Stimulated activated CD4-positive, alpha-beta T cell treated with anti-CD3 and anti-CD28 coated beads, Interleukin-1b, Interleukin-23, amount 100 ng/mL, for 1 hour (primary cell): Measurements from ENCODE around the gene LIPC.

Experiments used
- DNase-seq, 2 donors: peaks; one replicate each; pipeline ENCODE4 v3.0.0-alpha.2; 2020; ENCODE audit warnings: low read depth in 2 of 2

The LIPC gene

GRCh38 chr15:58475573-58476524 lies 44.1 kb downstream of the LIPC start:
- DNase-seq = no peak

GRCh38 chr15:58476525-58477162 lies 44.9 kb downstream of the LIPC start:
- no peak for DNase-seq

- DNase-seq = no peak
Measured at GRCh38 chr15:58477170-58477569, 45.4 kb downstream of the LIPC start.

GRCh38 chr15:58478035-58478434 lies 46.2 kb downstream of the LIPC start:
- no peak for DNase-seq

- DNase-seq = no peak
Measured at GRCh38 chr15:58478579-58478978, 46.8 kb downstream of the LIPC start.

- DNase-seq = no peak
Measured at GRCh38 chr15:58479941-58480340, 48.1 kb downstream of the LIPC start.

- DNase-seq = no peak
Measured at GRCh38 chr15:58483376-58483775, 51.6 kb downstream of the LIPC start.

- DNase-seq = no peak
Measured at GRCh38 chr15:58484791-58485600, 53.2 kb downstream of the LIPC start.

GRCh38 chr15:58486062-58486461 lies 54.3 kb downstream of the LIPC start:
- no peak for DNase-seq

GRCh38 chr15:58486564-58486963 lies 54.8 kb downstream of the LIPC start:
- no peak for DNase-seq

GRCh38 chr15:58487041-58487723 lies 55.4 kb downstream of the LIPC start:
- no peak for DNase-seq

- DNase-seq = no peak
Measured at GRCh38 chr15:58487724-58488120, 55.9 kb downstream of the LIPC start.

GRCh38 chr15:58489289-58490085 lies 57.7 kb downstream of the LIPC start:
- DNase-seq = no peak

- DNase-seq = no peak
Measured at GRCh38 chr15:58490086-58490887, 58.5 kb downstream of the LIPC start.

GRCh38 chr15:58490888-58491473 lies 59.2 kb downstream of the LIPC start:
- DNase-seq = no peak

- DNase-seq = no peak
Measured at GRCh38 chr15:58491499-58492202, 59.9 kb downstream of the LIPC start.

- no peak for DNase-seq
Measured at GRCh38 chr15:58492661-58493397, 61.0 kb downstream of the LIPC start.

GRCh38 chr15:58494567-58494966 lies 62.8 kb downstream of the LIPC start:
- DNase-seq = no peak
